ENCODE measurements around the gene FUT8.

DNA sequence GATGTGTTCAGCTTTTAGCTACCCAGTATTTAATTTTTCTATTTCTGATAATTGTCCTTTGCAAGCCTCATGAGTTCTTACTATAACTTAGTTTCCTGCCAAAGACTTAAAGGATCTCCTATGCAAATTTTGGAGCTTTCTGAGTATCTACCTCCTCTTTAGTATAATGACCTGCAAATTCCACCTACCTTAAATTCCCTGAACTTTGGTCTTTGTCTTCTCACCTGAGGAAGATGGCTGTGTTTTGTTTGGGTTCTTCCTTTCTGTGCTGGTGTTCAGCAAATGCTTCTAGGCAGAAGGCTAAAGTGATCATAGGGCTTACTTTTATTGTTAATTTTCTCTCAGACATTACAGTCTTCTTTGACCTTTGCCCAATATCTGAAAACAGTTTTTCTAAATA lies 142.8 kb downstream of the FUT8 start:
- TF ChIP-seq, protein P1, sequence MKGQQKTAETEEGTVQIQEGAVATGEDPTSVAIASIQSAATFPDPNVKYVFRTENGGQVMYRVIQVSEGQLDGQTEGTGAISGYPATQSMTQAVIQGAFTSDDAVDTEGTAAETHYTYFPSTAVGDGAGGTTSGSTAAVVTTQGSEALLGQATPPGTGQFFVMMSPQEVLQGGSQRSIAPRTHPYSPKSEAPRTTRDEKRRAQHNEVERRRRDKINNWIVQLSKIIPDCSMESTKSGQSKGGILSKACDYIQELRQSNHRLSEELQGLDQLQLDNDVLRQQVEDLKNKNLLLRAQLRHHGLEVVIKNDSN (IDR thresholded peaks at IDR 0.05; ENCODE audit: borderline replicate concordance, low read depth), result no peak
- TF ChIP-seq, protein P2, sequence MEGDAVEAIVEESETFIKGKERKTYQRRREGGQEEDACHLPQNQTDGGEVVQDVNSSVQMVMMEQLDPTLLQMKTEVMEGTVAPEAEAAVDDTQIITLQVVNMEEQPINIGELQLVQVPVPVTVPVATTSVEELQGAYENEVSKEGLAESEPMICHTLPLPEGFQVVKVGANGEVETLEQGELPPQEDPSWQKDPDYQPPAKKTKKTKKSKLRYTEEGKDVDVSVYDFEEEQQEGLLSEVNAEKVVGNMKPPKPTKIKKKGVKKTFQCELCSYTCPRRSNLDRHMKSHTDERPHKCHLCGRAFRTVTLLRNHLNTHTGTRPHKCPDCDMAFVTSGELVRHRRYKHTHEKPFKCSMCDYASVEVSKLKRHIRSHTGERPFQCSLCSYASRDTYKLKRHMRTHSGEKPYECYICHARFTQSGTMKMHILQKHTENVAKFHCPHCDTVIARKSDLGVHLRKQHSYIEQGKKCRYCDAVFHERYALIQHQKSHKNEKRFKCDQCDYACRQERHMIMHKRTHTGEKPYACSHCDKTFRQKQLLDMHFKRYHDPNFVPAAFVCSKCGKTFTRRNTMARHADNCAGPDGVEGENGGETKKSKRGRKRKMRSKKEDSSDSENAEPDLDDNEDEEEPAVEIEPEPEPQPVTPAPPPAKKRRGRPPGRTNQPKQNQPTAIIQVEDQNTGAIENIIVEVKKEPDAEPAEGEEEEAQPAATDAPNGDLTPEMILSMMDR (IDR thresholded peaks at IDR 0.05), result no peak
- TF ChIP-seq, protein P3, sequence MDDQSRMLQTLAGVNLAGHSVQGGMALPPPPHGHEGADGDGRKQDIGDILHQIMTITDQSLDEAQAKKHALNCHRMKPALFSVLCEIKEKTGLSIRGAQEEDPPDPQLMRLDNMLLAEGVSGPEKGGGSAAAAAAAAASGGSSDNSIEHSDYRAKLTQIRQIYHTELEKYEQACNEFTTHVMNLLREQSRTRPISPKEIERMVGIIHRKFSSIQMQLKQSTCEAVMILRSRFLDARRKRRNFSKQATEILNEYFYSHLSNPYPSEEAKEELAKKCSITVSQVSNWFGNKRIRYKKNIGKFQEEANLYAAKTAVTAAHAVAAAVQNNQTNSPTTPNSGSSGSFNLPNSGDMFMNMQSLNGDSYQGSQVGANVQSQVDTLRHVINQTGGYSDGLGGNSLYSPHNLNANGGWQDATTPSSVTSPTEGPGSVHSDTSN (IDR thresholded peaks at IDR 0.05), result no peak
- TF ChIP-seq REST (IDR thresholded peaks at IDR 0.05; ENCODE audit: low read depth, low read length) (no peak), NFIC (IDR thresholded peaks at IDR 0.05; ENCODE audit: borderline replicate concordance) (no peak), RAD21 (IDR thresholded peaks at IDR 0.05; ENCODE audit: low read length) (no peak)
